HAP-1 (cell line): Measurements from ENCODE around the gene MIEN1.
"Not testable (repeated sequence)": the region's sequence is repeated elsewhere in the genome, so short reads cannot be mapped to it uniquely, and the experiment has no call there.

Experiments
- DNase-seq, 2 experiments: peaks; one replicate each; pipeline ENCODE4 v3.0.0-alpha.2; 2016 to 2020; ENCODE audit warnings: low spot score in 2 of 2
- H3K27me3 ChIP-seq: fragments of 250-450 bp; sonication (Bioruptor Pico); 2 replicates; pipeline ENCODE4 v1.5.1; 2020; ENCODE audit warnings: low read depth, mild to moderate bottlenecking, moderate library complexity
- H3K36me3 ChIP-seq: fragments of 250-450 bp; sonication (Bioruptor Pico); replicated peaks from 2 replicates; pipeline ENCODE4 v1.5.1; 2020; ENCODE audit warnings: mild to moderate bottlenecking
- H3K4me1 ChIP-seq: fragments of 250-450 bp; sonication (Bioruptor Pico); 2 replicates; pipeline ENCODE4 v1.5.1; 2020; ENCODE audit warnings: mild to moderate bottlenecking
- H3K4me3 ChIP-seq: fragments of 250-450 bp; sonication (Bioruptor Pico); 2 replicates; pipeline ENCODE4 v1.5.1; 2020; ENCODE audit warnings: mild to moderate bottlenecking, moderate library complexity
- H3K9me3 ChIP-seq: fragments of 250-450 bp; sonication (Bioruptor Pico); 2 replicates; pipeline ENCODE4 v1.5.1; 2020; ENCODE audit warnings: mild to moderate bottlenecking, moderate library complexity
- in situ Hi-C: fragments of 300-500 bp; cut with MboI; formaldehyde crosslinking; loops from 3 replicates; pipeline ENCODE4 v1.14.3; 2020; ENCODE audit warnings: low sequenced_read_pairs, inconsistent platforms, mixed read lengths

The MIEN1 gene, protein sequence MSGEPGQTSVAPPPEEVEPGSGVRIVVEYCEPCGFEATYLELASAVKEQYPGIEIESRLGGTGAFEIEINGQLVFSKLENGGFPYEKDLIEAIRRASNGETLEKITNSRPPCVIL

DNA sequence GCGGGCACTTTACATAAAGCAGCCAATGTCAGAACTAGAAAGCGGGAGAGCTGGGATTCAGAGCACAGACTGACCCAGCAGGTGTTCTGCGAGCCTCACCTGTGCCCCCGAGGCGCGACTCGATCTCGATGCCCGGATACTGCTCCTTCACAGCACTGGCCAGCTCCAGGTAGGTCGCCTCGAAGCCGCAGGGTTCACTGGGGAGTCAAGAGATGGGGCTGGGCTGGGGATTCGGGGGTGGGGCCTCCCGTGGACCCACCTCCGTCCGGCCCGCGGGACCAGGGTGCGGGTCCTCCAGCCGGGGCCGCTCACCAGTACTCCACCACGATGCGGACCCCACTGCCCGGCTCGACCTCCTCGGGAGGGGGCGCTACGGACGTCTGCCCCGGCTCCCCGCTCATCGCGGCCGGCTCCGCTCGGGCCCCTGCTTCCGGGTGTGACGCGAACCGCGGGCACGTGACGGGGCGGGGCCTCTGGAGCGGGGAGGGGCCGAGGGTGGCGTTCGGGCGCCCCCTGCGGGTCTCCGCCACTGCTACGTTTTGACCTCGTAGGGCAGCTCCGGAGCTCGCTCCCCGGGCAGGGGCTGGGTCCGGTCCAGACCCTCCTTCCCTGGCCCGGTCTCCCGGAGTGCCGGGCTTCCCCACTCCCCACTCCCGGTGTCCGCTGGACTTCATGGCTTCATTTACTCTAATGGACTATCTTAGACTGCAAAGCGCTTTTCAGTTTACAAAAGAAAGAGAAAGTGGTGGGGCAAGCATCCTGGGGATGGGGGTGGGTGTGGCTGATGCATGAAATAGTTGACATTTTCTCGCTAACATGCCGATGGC, at the start of gene MIEN1:
Gene MIEN1 (minus strand): TSS at position 438 of the 827 bp plus-strand sequence. CDS start 37 bp downstream, at position 401.
- Histone ChIP-seq H3K9me3 (no peaks in the 10 kb centered on the region), H3K27me3 (no peaks in the 10 kb centered on the region), H3K36me3 (peaks cover 11% of the 10 kb centered on the region), H3K4me1 (peaks cover 5% of the 10 kb centered on the region; the same call in 1 of the 2 replicates), H3K4me3 (peak within 1 kb of the TSS; percentile 82)
- peak; percentile 71 to 94 for DNase-seq
- in situ Hi-C loops: no loop called here

DNA sequence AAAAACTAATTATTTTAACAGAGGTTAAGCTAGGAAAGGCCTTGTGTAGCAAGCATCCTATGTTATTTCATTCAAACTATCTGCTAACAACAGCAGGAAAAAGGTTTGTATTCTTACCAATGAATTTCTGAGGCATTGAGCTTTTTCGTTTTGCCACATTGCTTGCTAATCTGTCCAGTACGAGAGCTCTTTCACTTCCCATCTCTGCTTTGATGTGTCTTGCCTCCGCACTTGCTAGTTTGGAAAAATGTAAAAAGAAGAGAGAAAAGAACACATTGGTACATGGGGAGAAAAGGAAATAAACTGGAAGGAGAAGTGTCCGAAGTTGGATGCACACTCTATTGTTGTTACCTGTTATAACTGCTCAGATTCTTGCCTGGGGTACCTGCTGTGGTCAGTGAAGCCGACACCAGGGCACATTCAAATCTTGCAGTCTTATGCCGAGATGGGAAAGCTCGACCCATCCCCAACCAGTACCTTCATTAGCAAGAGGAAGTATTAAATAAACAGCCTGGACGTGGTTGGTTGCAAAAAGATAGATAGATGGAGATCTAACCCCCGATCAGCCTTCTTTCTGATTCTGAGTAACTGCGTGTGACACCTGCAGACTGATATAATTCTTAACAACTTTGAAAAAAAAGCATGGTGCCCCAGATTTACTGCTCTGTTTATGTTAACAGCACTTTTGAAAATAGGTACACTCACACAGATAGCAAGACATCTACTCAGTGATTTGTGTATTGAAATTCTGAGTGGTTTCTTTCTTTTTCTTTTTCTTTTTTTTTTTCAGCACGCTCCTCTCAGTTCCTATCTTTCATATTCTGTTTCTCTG, 47.4 kb upstream of the MIEN1 start:
- in situ Hi-C loops: no loop called here
- Histone ChIP-seq H3K4me3 (no peak overlapping the region), H3K9me3 (no peaks in the 10 kb centered on the region), H3K4me1 (0 out of 2 replicates have a peak, but pooled peaks cover 2% of the 10 kb centered on the region), H3K36me3 (no peaks in the 10 kb centered on the region), H3K27me3 (peaks cover 42% of the 10 kb centered on the region)
- DNase-seq: no peak

DNA sequence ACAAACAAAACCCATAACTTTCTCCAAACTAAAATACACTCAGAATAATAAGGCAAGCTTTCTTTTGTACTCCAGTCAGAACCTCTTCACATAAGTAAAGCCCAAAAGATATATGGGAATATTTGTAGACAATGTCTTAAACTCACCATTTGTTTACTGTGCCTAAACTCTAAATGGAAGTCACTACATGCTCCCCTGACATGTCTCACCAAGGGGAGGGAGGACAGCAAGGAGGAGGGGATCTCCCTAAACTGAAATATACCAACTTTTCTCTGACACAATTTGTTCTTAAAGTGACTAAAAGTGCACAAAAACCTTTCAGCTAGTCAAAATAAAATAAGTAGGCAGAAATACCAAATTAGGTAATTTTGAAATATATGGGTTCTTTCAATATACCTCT, 45.9 kb upstream of the MIEN1 start:
- Histone ChIP-seq H3K4me1 (0 out of 2 replicates have a peak, but pooled peaks cover 1% of the 10 kb centered on the region), H3K36me3 (no peaks in the 10 kb centered on the region), H3K9me3 (no peaks in the 10 kb centered on the region), H3K27me3 (peaks cover 27% of the 10 kb centered on the region), H3K4me3 (no peak overlapping the region)
- DNase-seq: no peak
- in situ Hi-C loops: no loop called here

DNA sequence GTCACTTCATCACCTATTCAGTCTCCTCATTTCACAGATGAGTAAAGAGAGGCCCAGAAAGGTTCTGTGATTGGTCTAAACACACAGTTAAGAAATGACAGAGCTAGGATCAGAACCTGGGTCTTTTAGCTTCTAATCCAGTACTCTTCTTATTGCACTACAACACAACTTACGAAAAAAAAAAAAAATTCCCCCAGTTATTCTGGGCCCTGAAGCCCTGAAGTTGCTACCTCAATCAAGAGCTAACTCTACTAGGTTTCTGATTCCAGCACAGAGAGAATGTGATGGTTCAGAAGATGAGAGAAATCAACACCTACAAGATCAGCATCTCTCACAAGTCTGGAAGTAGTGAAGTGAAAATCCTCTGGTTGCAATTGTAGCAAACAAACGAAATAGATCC, 44.7 kb upstream of the MIEN1 start:
- Histone ChIP-seq H3K27me3 (peaks cover 23% of the 10 kb centered on the region), H3K4me1 (no peaks in the 10 kb centered on the region), H3K4me3 (no peak overlapping the region), H3K9me3 (no peaks in the 10 kb centered on the region), H3K36me3 (no peaks in the 10 kb centered on the region)
- in situ Hi-C loops: no loop called here
- no peak for DNase-seq

DNA sequence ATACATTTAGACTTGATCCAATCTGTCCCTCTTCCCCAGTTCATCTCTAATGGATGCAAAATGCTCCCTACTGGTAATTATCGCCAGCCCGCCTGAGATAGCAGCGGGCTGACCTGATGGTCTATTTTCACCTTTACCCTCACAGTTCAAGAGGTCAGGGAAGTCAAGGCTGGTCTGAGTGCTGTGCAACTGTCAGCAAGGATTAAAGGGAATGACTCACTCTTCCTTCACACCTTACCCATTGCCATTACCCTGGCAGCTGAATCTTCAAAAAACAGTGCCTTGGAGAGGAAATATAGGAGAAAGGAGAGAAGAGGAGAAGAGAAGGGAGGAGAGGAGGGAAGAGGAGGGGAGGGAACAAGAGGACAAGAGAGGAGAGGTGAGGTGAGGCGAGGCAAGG, 43.7 kb upstream of the MIEN1 start:
- no peaks in the 10 kb centered on the region for H3K9me3 ChIP-seq
- no peaks in the 10 kb centered on the region for H3K4me1 ChIP-seq
- H3K27me3 ChIP-seq: peaks cover 23% of the 10 kb centered on the region
- no peak overlapping the region for H3K4me3 ChIP-seq
- H3K36me3 ChIP-seq: no peaks in the 10 kb centered on the region
- no peak for DNase-seq
- in situ Hi-C loops: no loop called here

DNA sequence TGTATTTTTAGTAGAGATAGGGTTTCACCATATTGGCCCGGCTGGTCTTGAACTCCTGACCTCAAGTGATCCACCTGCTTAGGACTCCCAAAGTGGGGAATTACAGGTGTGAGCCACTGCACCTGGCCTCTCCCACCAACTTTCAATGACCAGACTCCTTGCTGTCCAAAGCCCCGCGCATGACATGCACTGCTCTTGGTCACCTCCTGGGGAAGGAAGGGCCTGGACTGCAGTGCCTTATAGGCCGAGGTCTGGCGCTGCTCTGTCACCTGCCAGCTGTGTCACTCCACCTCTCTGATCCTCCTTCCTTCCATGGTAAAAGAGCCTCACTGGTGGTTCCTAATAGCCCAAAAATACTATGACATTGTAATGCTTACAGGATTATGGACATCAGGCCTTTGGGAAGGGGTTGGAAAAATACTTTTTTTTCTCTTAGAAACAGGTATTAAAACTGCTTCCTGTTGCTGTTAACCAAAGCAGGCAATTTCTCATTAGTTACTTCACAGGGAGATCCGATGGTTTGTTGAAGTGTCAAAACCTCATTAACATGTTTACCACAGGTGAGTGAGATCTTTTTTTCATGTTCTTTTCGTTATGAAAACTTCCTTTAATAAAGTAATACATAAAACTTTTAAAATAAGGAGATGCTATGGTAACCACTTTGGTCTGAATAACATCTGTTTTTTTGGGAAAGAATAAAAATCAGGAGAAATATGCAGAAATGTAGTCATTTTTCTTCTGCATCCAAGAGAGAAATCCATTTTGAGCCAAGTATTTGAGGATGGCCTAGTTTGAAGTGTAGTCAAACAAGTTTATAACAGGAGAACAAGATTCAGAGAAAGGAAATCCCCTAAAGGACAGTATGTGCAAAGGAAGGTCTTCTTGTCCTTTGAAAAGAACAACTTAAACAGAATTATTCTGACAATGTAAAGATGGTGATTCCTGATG, 42.9 kb upstream of the MIEN1 start:
- Histone ChIP-seq H3K4me1 (no peaks in the 10 kb centered on the region), H3K9me3 (no peaks in the 10 kb centered on the region), H3K4me3 (no peak overlapping the region), H3K27me3 (peaks cover 23% of the 10 kb centered on the region), H3K36me3 (no peaks in the 10 kb centered on the region)
- in situ Hi-C loops: no loop called here
- DNase-seq: no peak

DNA sequence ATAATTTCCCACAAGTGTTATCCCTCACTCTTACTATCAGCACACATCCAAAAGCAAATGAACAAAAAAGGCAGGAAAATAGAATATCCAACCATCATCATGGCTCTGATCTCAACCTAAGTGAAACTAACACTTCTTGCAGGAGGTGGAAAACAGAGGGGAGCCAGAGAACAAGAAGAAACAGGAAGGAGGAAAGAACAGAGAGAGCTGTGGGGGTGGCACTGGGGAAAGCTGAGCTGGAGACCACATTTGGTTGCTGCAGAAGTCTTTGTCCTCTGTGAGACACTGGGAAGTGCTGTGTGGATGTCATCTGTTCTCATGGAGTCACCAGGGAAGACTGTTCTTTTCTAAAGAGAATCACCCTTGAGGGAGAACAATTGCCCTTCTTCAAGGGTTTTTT, 42.1 kb upstream of the MIEN1 start:
- Histone ChIP-seq H3K4me3 (no peak overlapping the region), H3K36me3 (no peaks in the 10 kb centered on the region), H3K27me3 (peaks cover 22% of the 10 kb centered on the region), H3K4me1 (no peaks in the 10 kb centered on the region), H3K9me3 (no peaks in the 10 kb centered on the region)
- in situ Hi-C loops: no loop called here
- DNase-seq: no peak

DNA sequence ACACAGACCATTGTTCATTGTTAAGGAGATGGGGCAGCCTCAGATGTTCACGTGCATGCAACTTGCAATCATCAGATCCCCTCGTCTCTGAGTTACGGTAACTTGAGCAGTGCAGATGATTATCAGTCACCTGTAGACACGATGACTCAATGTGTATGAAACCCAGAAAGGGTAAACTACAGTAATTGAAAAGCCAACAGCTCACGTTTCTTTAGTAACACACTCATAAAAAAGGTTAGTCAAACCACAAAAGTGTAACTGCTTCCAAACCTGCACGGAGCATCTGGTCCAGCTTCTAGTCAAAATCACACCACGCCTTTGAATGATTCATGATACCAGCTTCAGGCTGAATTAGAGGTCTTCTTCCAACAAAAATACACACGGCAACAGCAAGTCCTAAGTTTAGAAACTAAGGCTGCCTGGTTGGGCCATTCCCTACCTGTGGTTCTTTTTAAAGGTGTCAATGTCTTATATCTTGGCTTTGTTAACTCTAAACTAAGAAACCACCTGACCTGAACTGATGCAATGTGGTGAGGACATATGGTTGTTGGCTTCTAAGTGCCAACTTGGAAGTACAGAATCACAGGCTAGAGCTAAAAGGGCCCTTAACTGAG, 39.7 kb upstream of the MIEN1 start:
- in situ Hi-C loops: no loop called here

DNA sequence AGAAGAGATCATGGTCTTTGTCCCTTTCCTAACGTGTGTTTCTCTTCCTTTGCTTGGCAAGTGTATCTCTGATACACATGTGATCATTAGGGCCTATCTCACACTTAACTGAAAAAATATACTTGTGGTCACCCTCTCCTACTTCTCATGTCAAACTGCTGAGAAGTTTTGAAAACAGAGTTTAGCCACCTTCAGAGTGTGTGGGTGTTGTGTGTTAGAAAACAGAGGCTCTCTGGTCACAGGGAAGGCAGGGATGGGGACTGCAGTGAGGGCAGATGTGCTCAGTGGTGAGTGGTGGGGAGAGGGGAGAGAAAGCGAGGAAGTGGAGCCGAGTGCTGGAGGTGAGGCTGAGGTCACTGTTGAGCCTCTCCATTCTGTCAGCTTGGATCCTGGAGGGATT, 36.8 kb upstream of the MIEN1 start:
- in situ Hi-C loops: no loop called here
- no peak for DNase-seq
- no peak overlapping the region for H3K4me3 ChIP-seq
- H3K9me3 ChIP-seq: no peaks in the 10 kb centered on the region
- H3K36me3 ChIP-seq: no peaks in the 10 kb centered on the region
- peaks cover 5% of the 10 kb centered on the region for H3K4me1 ChIP-seq
- H3K27me3 ChIP-seq: no peaks in the 10 kb centered on the region

More for the DNA sequence above, 39.7 kb upstream of the MIEN1 start:
- no peaks in the 10 kb centered on the region for H3K4me1 ChIP-seq
- H3K9me3 ChIP-seq: no peaks in the 10 kb centered on the region
- no peak for DNase-seq
- peaks cover 12% of the 10 kb centered on the region for H3K27me3 ChIP-seq
- H3K36me3 ChIP-seq: no peaks in the 10 kb centered on the region
- H3K4me3 ChIP-seq: no peak overlapping the region

DNA sequence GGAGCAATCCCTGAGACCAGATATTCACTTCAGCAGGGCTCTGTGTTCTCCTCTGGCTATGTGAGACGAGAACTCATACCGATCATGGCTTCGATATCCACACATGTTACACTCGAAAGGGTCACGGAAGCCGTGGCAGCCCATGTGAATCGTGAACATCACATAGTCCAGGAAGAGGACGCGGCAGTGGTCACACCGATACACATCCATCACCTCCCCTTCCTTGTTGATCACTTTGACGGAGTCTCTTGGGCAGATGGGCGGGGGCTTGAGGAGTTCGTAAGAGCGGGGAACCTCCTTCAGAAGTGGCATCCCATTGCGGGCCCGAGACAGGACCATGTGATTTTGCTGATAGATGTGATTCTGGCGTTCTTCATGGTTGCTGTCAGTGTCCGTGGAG, 35.4 kb upstream of the MIEN1 start:
- Histone ChIP-seq H3K4me1 (peaks cover 5% of the 10 kb centered on the region), H3K9me3 (no peaks in the 10 kb centered on the region), H3K36me3 (no peaks in the 10 kb centered on the region), H3K27me3 (no peaks in the 10 kb centered on the region), H3K4me3 (no peak overlapping the region)
- in situ Hi-C loops: no loop called here
- DNase-seq: no peak

DNA sequence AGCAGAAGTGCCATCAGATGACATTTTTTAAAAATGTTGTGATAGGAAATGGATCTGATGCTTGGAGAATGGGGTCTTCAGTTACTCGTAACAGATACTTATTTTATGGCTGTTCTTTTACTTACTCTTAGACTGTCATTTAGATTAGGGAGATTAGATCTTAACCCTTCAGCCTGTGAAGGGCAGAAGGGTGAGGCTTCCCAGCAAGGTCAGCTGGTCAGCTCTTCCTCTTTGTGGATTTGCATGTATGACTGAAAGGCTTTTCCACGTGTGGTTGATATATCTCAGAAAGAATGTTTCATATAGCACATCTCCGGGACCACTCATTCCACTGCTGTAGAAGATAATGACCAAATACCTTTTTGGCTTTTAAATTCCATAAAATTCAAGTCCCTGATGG, 34.8 kb upstream of the MIEN1 start:
- H3K36me3 ChIP-seq: no peaks in the 10 kb centered on the region
- no peaks in the 10 kb centered on the region for H3K9me3 ChIP-seq
- no peak overlapping the region for H3K4me3 ChIP-seq
- H3K27me3 ChIP-seq: no peaks in the 10 kb centered on the region
- in situ Hi-C loops: no loop called here
- no peak for DNase-seq
- H3K4me1 ChIP-seq: peaks cover 5% of the 10 kb centered on the region

DNA sequence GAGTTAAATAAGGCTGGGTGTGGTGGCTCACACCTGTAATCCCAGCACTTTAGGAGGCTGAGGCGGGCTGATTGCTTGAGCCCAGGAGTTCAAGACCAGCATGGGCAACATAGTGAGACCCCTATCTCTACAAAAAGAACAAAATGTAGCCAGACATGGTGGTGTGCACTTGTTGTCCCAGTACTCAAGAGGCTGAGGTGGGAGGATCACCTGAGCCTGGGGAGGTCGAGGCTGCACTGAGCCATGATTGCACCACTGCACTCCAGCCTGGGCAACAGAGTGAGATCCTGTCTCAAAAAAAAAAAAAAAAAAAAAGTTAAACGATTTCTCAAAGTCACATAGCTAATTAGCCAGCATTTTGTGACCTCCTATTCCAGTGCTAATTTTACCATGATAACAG, 33.8 kb upstream of the MIEN1 start:
- H3K4me3 ChIP-seq, H3K36me3 ChIP-seq, in situ Hi-C loops, DNase-seq, H3K27me3 ChIP-seq, H3K9me3 ChIP-seq, H3K4me1 ChIP-seq: not testable (repeated sequence)
